ENCODE data around the gene PTTG1. TPM values are rescaled to one million over a fixed set of nuclear protein-coding genes. Genes with fewer than 3 reads are reported as not detected.

Gene PTTG1
- total and polyA plus RNA-seq, 9 of the 15 experiments (the other 6 are each of a cell fraction or from before 2014, with no cell fraction given): 193 to 1,088 (median 349) TPM

GRCh38 chr5:160421625-160422258, at the start of gene PTTG1 (continued):
- TF ChIP-seq RFX1 (IDR thresholded peaks at IDR 0.05) (no peak), PRDM10 (IDR thresholded peaks at IDR 0.05; ENCODE audit: partially characterized antibody) (no peak), ZNF75A (CRISPR knock-in tag; IDR thresholded peaks at IDR 0.05) (no peak), CTCF (IDR thresholded peaks at IDR 0.05 in 2 of 3, conservative IDR thresholded peaks at IDR 0.05 in 1 of 3; ENCODE audit: insufficient read depth in 2 of 3, low read depth in 1 of 3, low read length in 3 of 3) (no peak), SETDB1 (IDR thresholded peaks at IDR 0.05; ENCODE audit: low read length) (no peak), IRF2 (CRISPR knock-in tag; IDR thresholded peaks at IDR 0.05) (no peak), NCOA2 (IDR thresholded peaks at IDR 0.05; ENCODE audit: partially characterized antibody in 2 of 2) (no peak), AFF1 (IDR thresholded peaks at IDR 0.05; ENCODE audit: low read depth in 1 of 2, partially characterized antibody in 2 of 2) (no peak), CBFA2T3 (IDR thresholded peaks at IDR 0.05) (no peak), MYBL2 (IDR thresholded peaks at IDR 0.05; ENCODE audit: low read depth) (peak; percentile 98), MYBL2 (CRISPR knock-in tag; IDR thresholded peaks at IDR 0.05; ENCODE audit: borderline replicate concordance) (peak; percentile 85; the same call in 1 of the 2 replicates), PYGO2 (tag; IDR thresholded peaks at IDR 0.05) (no peak), TRIM28 (IDR thresholded peaks at IDR 0.05) (no peak), ZC3H11A (IDR thresholded peaks at IDR 0.05; ENCODE audit: low read depth, low read length) (no peak), PHF20 (IDR thresholded peaks at IDR 0.05; ENCODE audit: partially characterized antibody) (no peak), ETS2 (tag; IDR thresholded peaks at IDR 0.05; ENCODE audit: borderline replicate concordance, poor library complexity, severe bottlenecking) (no peak), GTF2E2 (tag; IDR thresholded peaks at IDR 0.05) (peak; percentile 86), PHTF2 (CRISPR knock-in tag; IDR thresholded peaks at IDR 0.05) (no peak), PTRF (tag; IDR thresholded peaks at IDR 0.05) (no peak), CHD2 (IDR thresholded peaks at IDR 0.05; ENCODE audit: low read depth, low read length) (no peak)

All from K562 (cell line).